Mucosa of stomach (tissue), 1 donor: ENCODE results near the gene ANGPTL2.
"Not testable (repeated sequence)": the region's sequence is repeated elsewhere in the genome, so short reads cannot be mapped to it uniquely, and the experiment has no call there.

Experiments used
- H3K27me3 ChIP-seq: one replicate; pipeline ENCODE4 v1.7.0; 2013; ENCODE audit warnings: mild to moderate bottlenecking, low read length; ENCODE audit not compliant: control insufficient read depth, insufficient read depth
- H3K36me3 ChIP-seq: one replicate; pipeline ENCODE4 v1.7.0; 2013; ENCODE audit warnings: low read length; ENCODE audit not compliant: control insufficient read depth, insufficient read depth
- H3K4me1 ChIP-seq: one replicate; pipeline ENCODE4 v1.7.0; 2013; ENCODE audit warnings: mild to moderate bottlenecking, low read length; ENCODE audit not compliant: control insufficient read depth, insufficient read depth
- H3K4me3 ChIP-seq: one replicate; pipeline ENCODE4 v1.7.0; 2013; ENCODE audit warnings: low read length
- H3K9ac ChIP-seq: one replicate; pipeline ENCODE4 v1.7.0; 2013; ENCODE audit warnings: mild to moderate bottlenecking, low read length, moderate library complexity
- H3K9me3 ChIP-seq: one replicate; pipeline ENCODE4 v1.7.0; 2013; ENCODE audit warnings: mild to moderate bottlenecking, low read length, moderate library complexity; ENCODE audit not compliant: control insufficient read depth
- donor health status: Pancreatic carcinoma.

Gene ANGPTL2

DNA sequence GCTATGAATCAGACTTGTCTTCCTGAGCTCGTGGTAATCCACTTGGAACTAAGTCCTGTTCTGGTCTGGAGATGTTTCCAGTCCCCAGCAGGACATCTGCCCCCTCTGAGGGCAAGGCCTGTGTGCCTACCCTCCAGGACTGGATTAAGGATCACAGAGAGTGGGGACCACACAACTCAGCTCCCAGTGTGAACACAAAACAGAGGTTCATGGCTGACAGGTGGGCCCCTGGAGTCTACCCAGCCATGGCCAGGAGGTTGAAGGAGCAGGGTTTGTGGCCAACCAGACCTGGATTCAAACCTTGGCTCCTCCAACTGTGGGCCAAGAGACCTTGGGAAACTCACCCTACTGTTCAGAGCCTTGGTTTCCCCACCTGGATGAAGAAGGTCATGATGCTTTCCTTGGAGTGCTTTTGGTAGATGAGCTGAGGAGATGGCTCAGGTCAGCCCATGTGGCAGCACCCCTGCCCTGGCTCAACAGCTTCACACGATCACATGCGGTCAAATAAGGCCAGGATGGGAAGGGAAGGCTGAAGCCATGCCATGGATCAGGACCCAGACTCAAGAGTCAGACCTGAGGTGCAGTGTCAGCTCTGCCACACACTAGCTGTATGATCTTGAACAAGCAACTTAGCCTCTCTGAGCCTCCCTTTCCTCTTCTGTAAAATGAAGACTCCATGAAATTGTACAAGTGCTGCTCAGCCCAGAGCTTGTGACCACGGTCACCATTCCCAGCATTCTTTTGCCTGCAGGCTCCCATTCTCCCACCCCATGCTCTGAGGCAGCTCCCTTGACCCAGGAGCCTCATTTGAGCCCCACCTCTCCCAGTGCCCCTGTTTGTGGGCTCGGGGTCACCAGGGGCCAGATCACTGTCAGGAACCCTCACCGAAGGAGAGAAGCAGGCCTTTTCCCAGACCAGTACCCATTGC lies 27.3 kb upstream of the ANGPTL2 start:
- no peak overlapping the region for H3K4me3 ChIP-seq

DNA sequence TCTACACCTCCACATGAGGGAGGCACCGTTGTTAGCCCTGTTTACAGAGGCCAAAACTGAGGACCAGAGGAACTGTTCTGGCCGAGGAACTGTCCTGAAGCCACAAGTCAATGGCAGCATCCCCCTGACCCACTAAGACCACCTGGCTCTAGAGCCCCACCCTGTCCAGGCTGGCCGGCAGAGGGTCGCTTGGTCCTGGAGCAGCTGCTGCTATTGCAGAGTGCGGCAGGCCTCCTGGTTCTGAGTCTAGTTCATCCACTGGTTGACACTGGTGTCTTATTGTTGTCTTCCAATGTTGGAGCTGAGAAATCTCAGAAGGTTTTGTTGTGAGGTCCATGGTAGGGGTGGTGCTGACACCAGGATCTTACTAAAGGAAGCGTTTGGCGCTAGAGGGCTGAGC lies 26.6 kb upstream of the ANGPTL2 start:
- Histone ChIP-seq H3K9ac (no peak overlapping the region), H3K9me3 (no peaks in the 10 kb centered on the region), H3K36me3 (no peaks in the 10 kb centered on the region), H3K4me1 (no peaks in the 10 kb centered on the region), H3K27me3 (no peaks in the 10 kb centered on the region), H3K4me3 (no peak overlapping the region)

More for the DNA sequence above, 27.3 kb upstream of the ANGPTL2 start:
- H3K9ac ChIP-seq = no peak overlapping the region
- H3K4me1 ChIP-seq = no peaks in the 10 kb centered on the region
- no peaks in the 10 kb centered on the region for H3K9me3 ChIP-seq
- no peaks in the 10 kb centered on the region for H3K27me3 ChIP-seq
- H3K36me3 ChIP-seq = no peaks in the 10 kb centered on the region

DNA sequence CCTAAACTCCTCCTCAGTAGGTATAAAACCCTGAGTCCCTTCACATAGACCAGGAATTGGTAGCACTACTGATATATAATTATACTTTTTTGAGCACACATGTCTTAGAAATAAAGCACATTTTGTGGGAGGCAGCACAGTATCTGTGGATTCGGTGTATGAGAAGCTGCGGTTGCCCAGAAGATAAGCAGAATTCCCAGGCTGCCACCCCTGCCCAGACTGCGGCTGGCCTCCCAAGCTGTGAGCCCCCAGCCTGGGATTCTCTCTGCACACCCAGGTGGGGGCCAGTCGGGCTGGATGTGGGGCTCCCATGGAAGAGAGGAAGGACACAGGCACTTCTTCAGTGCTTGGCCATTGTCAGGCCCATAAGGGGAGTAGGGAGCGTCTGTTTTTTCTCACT lies 25.6 kb upstream of the ANGPTL2 start:
- H3K36me3 ChIP-seq = no peaks in the 10 kb centered on the region
- no peaks in the 10 kb centered on the region for H3K27me3 ChIP-seq
- H3K9ac ChIP-seq = no peak overlapping the region
- no peaks in the 10 kb centered on the region for H3K4me1 ChIP-seq
- H3K4me3 ChIP-seq = no peak overlapping the region
- H3K9me3 ChIP-seq = no peaks in the 10 kb centered on the region

DNA sequence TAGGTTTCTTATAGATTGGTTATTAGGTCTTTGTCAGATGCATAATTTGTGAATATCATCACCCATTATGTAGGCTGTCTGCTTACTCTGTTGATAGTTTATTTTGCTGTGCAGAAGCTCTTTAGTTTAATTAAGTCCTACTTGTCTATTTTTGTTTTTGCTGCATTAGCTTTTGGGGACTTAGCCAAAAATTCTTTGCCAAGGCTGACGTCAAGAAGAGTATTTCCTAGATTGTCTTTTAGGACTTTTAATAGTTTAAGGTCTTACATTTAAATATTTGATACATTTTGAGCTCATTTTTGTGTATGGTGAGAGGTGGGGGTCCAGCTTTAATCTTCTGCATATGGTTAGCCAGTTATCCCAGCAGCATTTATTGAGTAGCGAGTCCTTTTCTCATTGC lies 24.8 kb upstream of the ANGPTL2 start:
- Histone ChIP-seq H3K9me3 (no peaks in the 10 kb centered on the region), H3K9ac (no peak overlapping the region), H3K4me1 (no peaks in the 10 kb centered on the region), H3K27me3 (no peaks in the 10 kb centered on the region), H3K4me3 (no peak overlapping the region), H3K36me3 (no peaks in the 10 kb centered on the region)

DNA sequence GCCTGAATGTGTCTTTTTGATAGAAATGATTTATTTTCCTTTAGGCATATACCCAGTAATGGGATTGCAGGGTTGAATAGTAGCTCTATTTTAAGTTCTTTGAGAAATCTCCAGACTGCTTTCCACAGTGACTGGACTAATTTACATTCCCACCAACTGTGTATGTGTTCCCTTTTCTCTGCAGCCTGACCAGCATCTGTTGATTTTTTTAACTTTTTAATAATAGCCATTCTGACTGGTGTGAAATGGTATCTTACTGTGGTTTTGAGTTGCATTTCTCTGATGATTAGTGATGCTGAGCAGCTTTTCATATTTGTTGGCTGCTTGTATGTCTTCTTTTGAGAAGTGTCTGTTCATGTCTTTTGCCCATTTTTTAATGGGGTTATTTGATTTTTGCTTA lies 24.4 kb upstream of the ANGPTL2 start:
- not testable (repeated sequence) for H3K27me3 ChIP-seq, H3K9me3 ChIP-seq, H3K4me1 ChIP-seq

DNA sequence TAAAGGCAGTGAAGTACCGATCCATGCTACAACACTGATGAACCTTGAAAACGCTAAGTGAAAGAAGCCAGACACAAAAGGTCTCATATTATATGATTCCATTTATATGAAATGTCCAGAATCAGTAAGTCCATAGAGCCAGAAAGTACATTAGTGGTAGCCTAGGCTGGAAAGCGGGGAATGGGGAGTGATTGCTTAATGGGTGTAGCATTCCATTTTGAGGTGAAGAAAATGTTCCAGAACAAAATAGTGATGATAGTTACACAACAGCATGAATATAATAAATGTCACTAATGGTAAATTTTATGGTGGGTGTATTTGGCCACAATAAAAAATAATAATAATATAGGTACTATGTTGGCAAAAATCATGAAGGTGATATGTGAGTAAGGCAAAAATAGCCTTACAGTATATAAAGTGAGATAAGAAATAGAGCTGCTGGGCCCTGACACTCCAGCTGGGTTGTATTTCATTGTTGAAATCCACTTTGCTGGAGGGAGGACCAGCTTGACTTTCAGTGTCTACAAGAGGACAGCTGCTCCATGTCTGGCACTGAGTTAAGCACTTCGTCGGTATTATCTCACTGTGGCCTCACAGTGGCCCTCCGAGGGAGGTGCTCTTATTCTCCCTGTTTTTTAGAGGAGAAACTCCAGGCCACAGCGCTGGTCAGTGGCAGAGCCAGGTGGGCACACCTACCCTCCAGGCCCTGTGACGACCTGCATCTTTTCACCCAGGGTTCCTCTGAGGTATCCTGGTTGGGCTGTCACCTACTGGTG lies 22.4 kb upstream of the ANGPTL2 start:
- Histone ChIP-seq H3K9ac (no peak overlapping the region), H3K27me3 (no peaks in the 10 kb centered on the region), H3K4me1 (no peaks in the 10 kb centered on the region), H3K36me3 (no peaks in the 10 kb centered on the region), H3K9me3 (no peaks in the 10 kb centered on the region), H3K4me3 (no peak overlapping the region)

More for the DNA sequence above, 24.4 kb upstream of the ANGPTL2 start:
- H3K9ac ChIP-seq, H3K36me3 ChIP-seq, H3K4me3 ChIP-seq: not testable (repeated sequence)

DNA sequence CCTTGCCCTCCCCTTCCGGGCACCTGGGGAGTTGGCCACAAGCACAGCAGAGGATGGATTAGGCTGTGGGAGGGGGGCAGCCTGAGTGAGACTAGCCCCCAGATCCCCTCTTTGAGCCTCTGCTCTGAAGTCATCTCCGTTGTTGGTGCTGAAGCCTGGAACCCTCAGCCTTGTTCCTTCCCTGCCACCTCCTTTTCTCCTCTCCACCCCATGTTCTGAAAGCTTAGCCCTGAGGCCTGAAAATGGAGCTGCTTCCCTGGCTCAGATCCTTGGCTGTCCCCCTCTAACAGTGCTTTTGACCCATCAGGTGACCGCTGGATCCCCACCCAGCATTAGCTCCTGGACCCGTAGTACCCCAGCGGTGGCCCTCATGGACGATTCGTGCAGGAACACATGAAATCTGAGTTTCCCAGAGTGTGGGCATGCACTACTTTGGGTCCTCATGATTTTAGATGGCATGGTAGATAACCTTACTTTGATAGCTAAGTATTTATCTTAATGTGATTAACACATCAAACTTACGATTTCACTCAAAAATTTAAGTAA lies 21.6 kb upstream of the ANGPTL2 start:
- no peaks in the 10 kb centered on the region for H3K36me3 ChIP-seq
- no peaks in the 10 kb centered on the region for H3K9me3 ChIP-seq
- no peak overlapping the region for H3K9ac ChIP-seq
- H3K4me3 ChIP-seq = no peak overlapping the region
- H3K4me1 ChIP-seq = no peaks in the 10 kb centered on the region
- no peaks in the 10 kb centered on the region for H3K27me3 ChIP-seq

DNA sequence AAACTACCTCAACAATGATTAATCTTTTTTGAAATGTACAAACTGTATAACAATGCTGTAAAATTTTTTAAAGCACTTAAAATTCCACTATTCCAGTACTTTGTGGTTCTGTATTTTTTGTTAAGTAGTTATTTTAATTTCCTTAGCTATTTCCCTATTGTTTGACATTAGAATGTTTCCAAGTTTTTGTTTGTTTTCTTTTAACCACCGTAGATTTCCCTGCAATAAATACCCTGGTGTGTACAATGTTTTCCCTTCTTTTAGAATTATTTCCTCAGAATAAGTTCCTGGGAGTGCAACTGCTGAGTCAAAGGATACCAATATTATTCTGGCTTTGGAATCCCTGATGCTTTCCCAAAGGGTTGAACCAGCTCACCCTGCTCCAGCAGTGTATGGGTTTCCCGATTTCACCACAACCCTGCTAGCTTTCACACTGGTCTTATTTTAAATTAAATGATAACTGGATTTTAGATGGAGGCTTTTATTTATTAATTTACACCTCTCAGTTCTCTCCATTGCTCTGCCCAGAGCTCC lies 20.6 kb upstream of the ANGPTL2 start:
- H3K9me3 ChIP-seq = no peaks in the 10 kb centered on the region
- H3K27me3 ChIP-seq = no peaks in the 10 kb centered on the region
- H3K4me1 ChIP-seq = no peaks in the 10 kb centered on the region
- H3K4me3 ChIP-seq = no peak overlapping the region
- H3K36me3 ChIP-seq = no peaks in the 10 kb centered on the region
- H3K9ac ChIP-seq = no peak overlapping the region

DNA sequence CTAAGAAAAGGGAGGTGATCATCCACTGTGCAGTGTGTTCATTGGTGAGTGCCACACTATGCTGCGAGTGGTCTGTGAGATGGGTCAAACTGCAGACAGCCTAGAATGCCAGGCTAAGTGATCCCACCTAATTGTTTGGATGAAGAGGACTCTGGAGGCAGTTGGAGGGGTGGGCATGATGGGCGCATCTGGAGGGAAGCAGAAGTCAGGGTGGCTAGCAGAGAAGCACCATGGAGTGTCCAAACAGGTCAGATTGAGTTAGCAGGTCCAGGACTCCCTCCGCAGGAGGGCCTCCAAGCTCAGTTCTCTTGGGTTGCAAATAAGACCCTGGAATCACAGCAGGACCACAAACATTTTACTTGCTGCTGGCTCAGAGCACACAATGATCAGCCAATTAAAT lies 19.9 kb upstream of the ANGPTL2 start:
- H3K4me3 ChIP-seq = no peak overlapping the region
- no peaks in the 10 kb centered on the region for H3K36me3 ChIP-seq
- no peak overlapping the region for H3K9ac ChIP-seq
- H3K9me3 ChIP-seq = no peaks in the 10 kb centered on the region
- no peaks in the 10 kb centered on the region for H3K27me3 ChIP-seq
- no peaks in the 10 kb centered on the region for H3K4me1 ChIP-seq

DNA sequence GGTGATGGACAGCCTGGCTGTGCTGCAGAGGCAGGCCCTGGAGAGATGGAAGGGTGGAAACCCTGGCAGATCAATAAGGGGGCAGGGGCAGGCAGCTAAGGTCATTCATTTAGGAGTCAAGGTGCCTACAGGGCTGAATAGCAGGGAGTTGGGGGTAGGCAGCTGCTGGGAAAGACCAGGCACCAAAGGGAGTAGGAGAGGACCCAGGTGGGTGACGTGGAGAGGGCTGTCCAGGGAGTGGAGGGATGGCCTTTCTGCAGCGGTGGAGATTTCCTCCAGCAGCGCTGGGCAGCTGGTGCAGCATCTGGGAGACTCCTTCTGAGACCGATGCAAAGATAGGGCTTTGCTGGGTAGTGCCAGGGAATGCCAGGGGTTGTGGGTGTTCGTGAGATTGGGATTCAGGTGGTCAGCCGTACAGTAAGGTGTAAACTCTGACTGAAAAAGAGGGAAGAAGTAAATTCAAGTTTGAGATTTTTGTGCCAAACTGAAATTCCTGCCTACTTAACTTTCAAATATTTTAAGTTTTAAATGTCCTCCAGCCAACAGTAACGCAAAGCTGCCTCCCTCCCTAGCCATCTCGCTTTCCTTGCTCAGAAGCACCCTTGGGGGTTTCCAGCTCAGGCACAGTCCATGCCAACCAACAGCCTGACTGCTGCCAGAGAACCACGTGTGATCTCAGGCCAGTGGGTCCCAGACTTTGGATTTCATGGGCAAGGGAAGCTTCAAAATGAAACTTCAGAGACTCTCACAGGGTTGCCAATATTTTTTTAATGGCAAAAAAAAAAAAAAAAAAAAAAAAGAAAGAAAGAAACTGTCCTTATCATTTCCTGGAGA lies 18.6 kb upstream of the ANGPTL2 start:
- no peaks in the 10 kb centered on the region for H3K36me3 ChIP-seq
- no peaks in the 10 kb centered on the region for H3K4me1 ChIP-seq
- H3K9ac ChIP-seq = no peak overlapping the region
- H3K27me3 ChIP-seq = no peaks in the 10 kb centered on the region
- H3K9me3 ChIP-seq = no peaks in the 10 kb centered on the region
- no peak overlapping the region for H3K4me3 ChIP-seq

DNA sequence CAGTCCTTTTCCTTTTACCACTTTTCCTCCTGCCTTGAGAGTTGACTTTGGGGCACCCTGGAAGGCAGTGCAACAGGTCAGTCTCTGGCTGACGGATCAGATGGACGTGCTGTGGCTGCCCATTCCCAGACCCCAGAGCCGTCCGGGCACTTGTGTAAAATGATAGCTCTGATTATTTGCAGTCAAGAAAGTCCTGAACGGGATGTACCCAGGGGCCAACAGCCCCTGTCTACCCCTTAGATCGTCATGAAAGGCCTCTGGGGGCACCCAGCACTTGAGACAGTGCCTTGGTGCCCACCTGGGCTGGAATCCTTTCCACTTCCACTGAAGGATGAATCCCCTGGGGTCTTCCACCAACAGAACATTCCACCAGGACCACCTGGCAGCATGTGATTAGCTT lies 17.7 kb upstream of the ANGPTL2 start:
- Histone ChIP-seq H3K36me3 (no peaks in the 10 kb centered on the region), H3K27me3 (no peaks in the 10 kb centered on the region), H3K4me3 (no peak overlapping the region), H3K9me3 (no peaks in the 10 kb centered on the region), H3K4me1 (no peaks in the 10 kb centered on the region), H3K9ac (no peak overlapping the region)
